ENCODE measurements around the gene CBY2.

GRCh38 chr13:45721203-45721731 lies 19.1 kb downstream of the CBY2 start:
- TF ChIP-seq CTCF (IDR thresholded peaks at IDR 0.05; ENCODE audit: insufficient read depth, low read depth, low read length) = no peak
- no peak for TF ChIP-seq EZH2 (IDR thresholded peaks at IDR 0.05; ENCODE audit: insufficient read depth, low read length)
